MM.1S (cell line): ENCODE data around the gene SCGB3A1.

ENCODE experiments used
- DNase-seq: peaks from one replicate; pipeline ENCODE4 v3.0.0-alpha.2; 2015
- H2AFZ ChIP-seq: fragments of 300-600 bp; sonication (generic); 2 replicates; pipeline ENCODE4 v1.6.0; 2016; ENCODE audit warnings: antibody characterized with exemption, low read length
- H3F3A ChIP-seq: fragments of 300-600 bp; sonication (generic); 2 replicates; pipeline ENCODE4 v1.6.1; 2016; ENCODE audit warnings: mild to moderate bottlenecking, antibody characterized with exemption, low read length, moderate library complexity, mixed read lengths; ENCODE audit not compliant: insufficient read depth
- H3K27ac ChIP-seq: fragments of 300-600 bp; sonication (generic); 2 replicates; pipeline ENCODE4 v1.5.1; 2016; ENCODE audit warnings: mild to moderate bottlenecking, low read length
- H3K27me3 ChIP-seq: fragments of 300-600 bp; sonication (generic); replicated peaks from 2 replicates; pipeline ENCODE4 v1.6.0; 2016; ENCODE audit warnings: low read length; ENCODE audit not compliant: insufficient read depth
- H3K36me3 ChIP-seq: fragments of 300-600 bp; sonication (generic); replicated peaks from 2 replicates; pipeline ENCODE4 v1.6.1; 2016; ENCODE audit warnings: mild to moderate bottlenecking, low read length, mixed read lengths; ENCODE audit not compliant: insufficient read depth
- H3K4me1 ChIP-seq: fragments of 300-600 bp; sonication (generic); 2 replicates; pipeline ENCODE4 v1.6.1; 2016; ENCODE audit warnings: low read length, mixed read lengths
- H3K4me2 ChIP-seq: fragments of 300-600 bp; sonication (generic); 2 replicates; pipeline ENCODE4 v1.6.0; 2016; ENCODE audit warnings: low read depth, low read length
- H3K4me3 ChIP-seq: fragments of 300-600 bp; sonication (generic); 2 replicates; pipeline ENCODE4 v1.5.1; 2016; ENCODE audit warnings: low read length, mixed read lengths
- H3K79me2 ChIP-seq: fragments of 300-600 bp; sonication (generic); 2 replicates; pipeline ENCODE4 v1.6.1; 2016; ENCODE audit warnings: mixed run types, low read length, mixed read lengths
- H3K9ac ChIP-seq: fragments of 300-600 bp; sonication (generic); 2 replicates; pipeline ENCODE4 v1.6.1; 2016; ENCODE audit warnings: low read length, mixed read lengths
- H3K9me2 ChIP-seq: fragments of 300-600 bp; sonication (generic); replicated peaks from 2 replicates; pipeline ENCODE4 v1.6.1; 2016; ENCODE audit warnings: mild to moderate bottlenecking, low read length, mixed read lengths; ENCODE audit not compliant: insufficient read depth
- H3K9me3 ChIP-seq: fragments of 300-600 bp; sonication (generic); replicated peaks from 2 replicates; pipeline ENCODE4 v1.6.1; 2016; ENCODE audit warnings: mild to moderate bottlenecking, low read length, mixed read lengths; ENCODE audit not compliant: insufficient read depth
- H4K20me1 ChIP-seq: fragments of 300-600 bp; sonication (generic); 2 replicates; pipeline ENCODE4 v1.6.1; 2016; ENCODE audit warnings: mild to moderate bottlenecking, low read length, moderate library complexity, mixed read lengths; ENCODE audit not compliant: insufficient read depth
- EZH2 ChIP-seq: fragments of 300-600 bp; sonication (generic); optimal IDR thresholded peaks from 2 replicates; pipeline ENCODE3; 2017; ENCODE audit warnings: low read depth, mild to moderate bottlenecking, antibody characterized with exemption, low read length, mixed read lengths
- EZH2phosphoT487 ChIP-seq: fragments of 300-600 bp; sonication (generic); IDR thresholded peaks from 2 replicates; pipeline ENCODE4 v1.6.1; 2018; ENCODE audit warnings: antibody characterized with exemption, low read length
- TF ChIP-seq, protein P1 (sequence below): fragments of 300-600 bp; sonication (generic); IDR thresholded peaks from 2 replicates; pipeline ENCODE4 v1.5.1; 2016; ENCODE audit warnings: antibody characterized with exemption, low read length, mixed read lengths

The SCGB3A1 gene

DNA sequence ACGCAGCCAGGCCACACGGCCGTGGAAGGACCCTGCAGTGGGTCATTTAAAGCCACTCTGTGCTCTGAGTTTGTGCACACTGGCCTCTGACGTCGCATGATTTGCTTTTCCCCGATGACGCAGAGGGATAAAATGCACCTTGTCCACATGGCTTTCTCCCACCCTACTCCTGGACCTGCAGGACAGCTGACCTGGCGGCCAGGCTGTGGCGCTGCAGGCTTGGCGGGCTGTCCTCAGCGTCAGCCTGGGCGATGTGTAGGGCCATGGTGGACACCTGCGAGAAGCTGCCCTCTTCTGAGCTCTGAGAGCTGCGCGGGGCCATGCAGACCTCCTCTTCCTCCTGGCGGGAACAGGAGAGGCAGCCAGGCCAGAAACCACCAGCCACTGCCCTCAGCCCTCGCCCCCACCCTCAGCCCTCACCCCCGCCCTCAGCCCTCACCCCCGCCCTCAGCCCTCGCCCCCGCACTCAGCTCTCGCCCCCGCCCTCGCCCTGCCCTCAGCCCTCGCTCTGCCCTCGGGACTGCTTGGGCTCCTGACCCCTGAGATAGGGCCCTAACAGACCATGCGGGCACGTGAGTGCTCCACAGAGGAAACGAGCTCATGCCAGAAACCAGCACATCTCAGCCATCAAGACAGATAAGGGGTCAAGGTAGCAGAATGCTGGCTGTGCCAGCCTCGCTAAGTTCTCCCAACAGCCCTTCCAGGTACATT is 20.0 kb upstream of the SCGB3A1 start:
- Histone ChIP-seq H3F3A (no peaks in the 10 kb centered on the region), H3K27me3 (peaks cover 53% of the 10 kb centered on the region), H3K27ac (no peak overlapping the region), H3K9me2 (no peaks in the 10 kb centered on the region), H3K9ac (no peak overlapping the region), H2AFZ (no peak overlapping the region), H3K9me3 (no peaks in the 10 kb centered on the region), H3K4me2 (no peak overlapping the region), H3K4me3 (no peak overlapping the region), H3K79me2 (no peaks in the 10 kb centered on the region), H3K4me1 (no peaks in the 10 kb centered on the region), H3K36me3 (no peaks in the 10 kb centered on the region), H4K20me1 (no peaks in the 10 kb centered on the region)
- no peak for DNase-seq
- no peak for TF ChIP-seq EZH2phosphoT487
- TF ChIP-seq, protein P1, sequence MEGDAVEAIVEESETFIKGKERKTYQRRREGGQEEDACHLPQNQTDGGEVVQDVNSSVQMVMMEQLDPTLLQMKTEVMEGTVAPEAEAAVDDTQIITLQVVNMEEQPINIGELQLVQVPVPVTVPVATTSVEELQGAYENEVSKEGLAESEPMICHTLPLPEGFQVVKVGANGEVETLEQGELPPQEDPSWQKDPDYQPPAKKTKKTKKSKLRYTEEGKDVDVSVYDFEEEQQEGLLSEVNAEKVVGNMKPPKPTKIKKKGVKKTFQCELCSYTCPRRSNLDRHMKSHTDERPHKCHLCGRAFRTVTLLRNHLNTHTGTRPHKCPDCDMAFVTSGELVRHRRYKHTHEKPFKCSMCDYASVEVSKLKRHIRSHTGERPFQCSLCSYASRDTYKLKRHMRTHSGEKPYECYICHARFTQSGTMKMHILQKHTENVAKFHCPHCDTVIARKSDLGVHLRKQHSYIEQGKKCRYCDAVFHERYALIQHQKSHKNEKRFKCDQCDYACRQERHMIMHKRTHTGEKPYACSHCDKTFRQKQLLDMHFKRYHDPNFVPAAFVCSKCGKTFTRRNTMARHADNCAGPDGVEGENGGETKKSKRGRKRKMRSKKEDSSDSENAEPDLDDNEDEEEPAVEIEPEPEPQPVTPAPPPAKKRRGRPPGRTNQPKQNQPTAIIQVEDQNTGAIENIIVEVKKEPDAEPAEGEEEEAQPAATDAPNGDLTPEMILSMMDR: no peak
- TF ChIP-seq EZH2: no peak

DNA sequence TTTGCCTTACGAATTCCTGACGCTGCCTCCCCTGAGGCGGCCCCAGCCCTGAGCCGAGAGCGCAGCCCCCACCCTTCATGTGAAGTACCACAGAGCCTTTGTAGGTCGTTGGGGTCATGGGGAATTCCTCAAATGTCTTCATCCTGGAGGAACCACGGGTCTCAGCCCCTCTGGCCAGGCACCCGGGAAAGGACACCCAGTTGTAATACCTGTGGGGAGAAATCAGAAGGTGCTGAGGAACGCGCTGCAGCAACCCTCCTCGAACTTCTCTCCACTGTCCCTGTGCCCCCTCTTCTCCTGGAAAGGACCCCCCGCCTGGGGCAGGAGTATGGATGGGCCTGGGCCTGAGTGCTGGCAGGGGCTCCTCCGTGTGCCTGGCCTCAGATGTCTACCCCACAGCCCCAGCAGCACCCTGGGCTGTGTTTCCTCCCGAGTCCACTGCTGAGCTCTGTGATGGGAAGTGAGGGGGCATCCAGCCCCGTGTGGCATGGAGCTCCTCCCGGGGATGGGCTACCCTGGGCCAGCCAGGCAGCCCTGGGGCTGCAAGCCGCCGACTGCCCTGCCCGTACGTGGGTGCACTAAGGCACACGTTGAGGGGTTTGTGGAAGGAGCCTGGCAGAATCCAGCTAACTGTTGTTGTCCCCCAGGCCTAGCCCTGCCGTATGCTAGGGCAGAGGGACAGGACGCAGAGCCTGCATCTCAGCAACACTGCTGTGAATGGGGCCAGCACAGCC is 18.7 kb upstream of the SCGB3A1 start:
- Histone ChIP-seq H3K4me1 (no peaks in the 10 kb centered on the region), H3K4me3 (no peak overlapping the region), H3K9me3 (no peaks in the 10 kb centered on the region), H3K36me3 (no peaks in the 10 kb centered on the region), H3K4me2 (no peak overlapping the region), H2AFZ (no peak overlapping the region), H3K79me2 (no peaks in the 10 kb centered on the region), H3K9me2 (no peaks in the 10 kb centered on the region), H3K9ac (no peak overlapping the region), H4K20me1 (no peaks in the 10 kb centered on the region), H3K27me3 (peaks cover 55% of the 10 kb centered on the region), H3K27ac (no peak overlapping the region), H3F3A (no peaks in the 10 kb centered on the region)
- DNase-seq: no peak
- TF ChIP-seq EZH2: no peak
- TF ChIP-seq, protein P1: no peak
- TF ChIP-seq EZH2phosphoT487: no peak

DNA sequence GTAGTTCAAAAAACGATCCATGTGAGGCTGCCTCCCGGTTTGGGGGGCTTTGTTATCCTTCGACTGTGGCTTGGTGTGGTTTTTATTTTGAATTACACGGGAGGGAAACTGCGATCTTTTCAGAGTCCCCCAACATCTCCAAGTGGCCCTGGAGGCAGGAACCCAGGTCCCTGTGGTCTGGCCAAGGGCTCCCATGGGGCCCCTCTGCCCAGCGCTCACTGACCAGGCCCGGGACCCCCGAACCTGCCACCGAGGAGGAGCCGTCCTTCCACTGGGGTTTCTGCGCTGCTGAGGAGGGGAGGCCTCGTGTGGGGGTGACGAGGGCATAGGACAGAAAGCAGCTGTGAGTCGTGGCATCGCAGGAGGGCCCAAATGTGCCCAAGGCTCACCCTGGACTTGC is 18.1 kb upstream of the SCGB3A1 start:
- Histone ChIP-seq H4K20me1 (no peaks in the 10 kb centered on the region), H2AFZ (no peak overlapping the region), H3K4me2 (no peak overlapping the region), H3K79me2 (no peaks in the 10 kb centered on the region), H3K9me2 (no peaks in the 10 kb centered on the region), H3K4me1 (no peaks in the 10 kb centered on the region), H3K9ac (no peak overlapping the region), H3K27me3 (peaks cover 55% of the 10 kb centered on the region), H3F3A (no peaks in the 10 kb centered on the region), H3K36me3 (no peaks in the 10 kb centered on the region), H3K9me3 (no peaks in the 10 kb centered on the region), H3K4me3 (no peak overlapping the region), H3K27ac (no peak overlapping the region)
- no peak for TF ChIP-seq EZH2
- TF ChIP-seq EZH2phosphoT487: no peak
- TF ChIP-seq, protein P1: no peak
- DNase-seq: no peak
